Middle frontal gyrus (tissue), 1 donor: ENCODE measurements around the gene CNP.
A peak's percentile ranks its signal among the peaks of the same experiment; 100 is the strongest.

Experiments used
- DNase-seq: peaks from one replicate; pipeline ENCODE4 v3.0.0-alpha.2; 2015; ENCODE audit warnings: low spot score; ENCODE audit errors: extremely low spot score

The CNP gene

GRCh38 chr17:41972571-41973407, 6.2 kb downstream of the CNP start:
- no peak for DNase-seq

- no peak for DNase-seq
These were observed 6.8 kb downstream of the CNP start for GRCh38 chr17:41973408-41973811.

GRCh38 chr17:41974031-41974430, 7.4 kb downstream of the CNP start:
- DNase-seq = no peak

- DNase-seq = no peak
These were observed 8.1 kb downstream of the CNP start for GRCh38 chr17:41974658-41975057.

- no peak for DNase-seq
These were observed 8.8 kb downstream of the CNP start for GRCh38 chr17:41975099-41976083.

GRCh38 chr17:41976142-41976768, 9.7 kb downstream of the CNP start:
- no peak for DNase-seq

GRCh38 chr17:41977991-41978390, 11.4 kb downstream of the CNP start:
- DNase-seq = no peak

GRCh38 chr17:41982026-41982760, 15.6 kb downstream of the CNP start:
- DNase-seq = no peak

GRCh38 chr17:41984454-41984853, 17.9 kb downstream of the CNP start:
- DNase-seq = no peak

GRCh38 chr17:41985919-41986318, 19.3 kb downstream of the CNP start:
- no peak for DNase-seq

- no peak for DNase-seq
These were observed 20.0 kb downstream of the CNP start for GRCh38 chr17:41986634-41987033.

- DNase-seq = no peak
These were observed 21.0 kb downstream of the CNP start for GRCh38 chr17:41987642-41988041.

- no peak for DNase-seq
These were observed 21.8 kb downstream of the CNP start for GRCh38 chr17:41988418-41988817.

- no peak for DNase-seq
These were observed 23.3 kb downstream of the CNP start for GRCh38 chr17:41989702-41990419.

GRCh38 chr17:41992576-41992975, 26.0 kb downstream of the CNP start:
- DNase-seq = peak; percentile 31

GRCh38 chr17:41996855-41997164, 30.2 kb downstream of the CNP start:
- no peak for DNase-seq

- DNase-seq = no peak
These were observed 31.9 kb downstream of the CNP start for GRCh38 chr17:41998497-41998896.

GRCh38 chr17:42000413-42001133, 34.0 kb downstream of the CNP start:
- no peak for DNase-seq

- DNase-seq = no peak
These were observed 35.1 kb downstream of the CNP start for GRCh38 chr17:42001729-42002128.
